NCI-H2227 treated with DMSO at 0.1 percent for 48 hours (cell line): ENCODE measurements around the gene BCAS2.
"Not testable (repeated sequence)": the region's sequence is repeated elsewhere in the genome, so short reads cannot be mapped to it uniquely, and the experiment has no call there.

Experiments
- DNase-seq: peaks from one replicate; lab custom pipeline; 2025; lab: John Stamatoyannopoulos, UW

BCAS2 gene

DNA sequence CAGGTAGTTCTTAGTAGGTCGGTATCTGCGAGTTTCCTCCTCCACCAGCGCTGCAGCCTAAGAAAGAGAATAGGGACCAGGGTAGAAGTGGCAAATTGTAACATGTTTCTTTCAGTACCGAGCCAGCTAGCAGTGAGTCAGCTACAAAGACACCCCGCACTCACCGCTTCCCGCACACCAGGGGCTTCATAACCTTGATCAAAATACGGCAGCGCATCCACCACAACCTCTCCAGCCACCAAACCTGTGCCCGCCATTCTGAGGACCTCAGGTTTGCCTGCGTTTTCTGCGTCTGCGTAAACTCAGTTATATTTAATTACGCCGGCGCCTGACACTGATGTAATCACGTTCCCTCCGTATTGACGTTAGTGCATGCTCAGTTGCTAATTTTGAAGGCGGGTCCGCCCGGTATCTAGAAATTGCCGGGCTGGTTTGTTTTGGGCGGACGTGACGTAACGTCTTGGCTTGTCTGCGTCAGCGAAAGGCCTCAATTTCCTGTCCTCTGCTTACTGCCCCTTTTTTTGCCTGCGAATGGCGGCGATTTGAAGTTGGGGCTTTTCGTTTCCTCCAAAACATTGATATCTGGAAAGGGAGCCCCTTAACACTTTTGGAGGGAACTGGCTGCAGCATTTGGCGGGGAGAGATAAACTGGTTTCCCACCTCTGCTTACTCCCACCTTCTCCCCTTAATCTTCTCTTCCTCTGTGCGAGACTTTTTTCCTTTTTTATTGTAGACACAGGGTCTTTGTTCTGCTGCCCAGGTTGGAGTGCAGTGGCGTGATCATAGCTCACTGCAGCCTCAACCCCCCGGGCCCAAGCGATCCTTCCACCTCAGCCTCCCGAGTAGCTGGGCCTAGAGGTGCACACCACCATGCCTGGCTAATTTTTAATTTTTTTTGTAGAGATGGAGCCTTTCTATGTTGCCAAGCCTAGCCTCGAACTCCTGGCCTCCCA, at the start of gene BCAS2:
Gene BCAS2 (minus strand): TSS at position 281 of the 953 bp plus-strand sequence. CDS start 24 bp downstream, at position 257.
- peak; percentile 98 for DNase-seq

DNA sequence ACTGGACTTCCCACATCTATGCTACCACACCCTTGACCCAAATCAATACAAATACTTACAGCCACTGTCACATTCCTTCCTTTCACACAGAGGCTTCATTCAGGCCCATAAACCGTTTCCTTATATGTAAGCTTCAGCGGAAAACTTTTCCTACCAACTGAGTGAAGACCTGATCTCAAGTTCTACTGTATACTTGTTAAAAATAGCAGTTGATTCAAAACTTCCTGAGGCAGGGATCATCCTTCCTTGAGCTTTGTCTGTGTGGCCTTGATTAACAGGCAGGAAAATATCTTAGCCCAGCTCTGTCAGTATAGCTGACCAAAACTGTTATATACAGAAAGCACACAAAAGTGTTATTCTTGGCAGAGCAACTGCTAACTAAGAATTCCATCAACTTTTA, 45.7 kb upstream of the BCAS2 start:
- no peak for DNase-seq

DNA sequence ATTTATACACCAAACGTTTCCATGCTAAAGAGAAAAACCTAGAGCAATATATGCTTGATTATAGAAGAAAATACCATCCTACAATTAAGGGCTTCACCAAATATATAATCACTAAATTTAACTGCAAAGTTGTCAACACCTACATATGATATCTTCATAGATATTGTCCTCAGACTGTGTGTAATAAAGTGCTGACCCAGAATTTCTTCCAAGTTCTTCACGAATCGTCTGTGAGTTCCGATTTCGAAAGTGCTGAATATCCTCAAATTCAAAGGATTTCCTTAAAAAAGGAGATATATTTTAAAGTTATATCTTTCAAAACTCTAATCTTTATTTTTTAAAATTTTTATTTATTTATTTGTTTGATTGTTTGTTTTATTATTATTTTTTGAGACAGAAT, 41.9 kb upstream of the BCAS2 start:
- DNase-seq, result no peak

DNA sequence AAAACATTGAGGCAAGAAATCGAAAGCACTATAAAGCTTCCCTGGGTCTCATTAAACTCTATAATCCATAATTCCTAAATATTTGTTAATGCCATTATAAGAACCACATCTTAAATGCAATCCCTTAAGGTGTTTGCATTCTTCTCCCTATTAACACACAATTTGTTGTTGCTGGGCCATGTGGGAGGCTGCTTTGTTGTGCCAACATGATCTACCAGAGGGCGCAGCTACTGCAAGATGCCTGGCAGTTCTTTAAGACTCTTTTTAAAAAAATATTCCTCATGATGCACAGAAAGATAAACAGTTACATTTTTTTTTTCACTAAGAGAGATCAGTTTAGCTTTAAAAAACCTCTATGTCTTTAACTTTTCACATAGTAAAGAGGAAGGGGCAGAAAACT, 39.0 kb upstream of the BCAS2 start:
- DNase-seq, result no peak

DNA sequence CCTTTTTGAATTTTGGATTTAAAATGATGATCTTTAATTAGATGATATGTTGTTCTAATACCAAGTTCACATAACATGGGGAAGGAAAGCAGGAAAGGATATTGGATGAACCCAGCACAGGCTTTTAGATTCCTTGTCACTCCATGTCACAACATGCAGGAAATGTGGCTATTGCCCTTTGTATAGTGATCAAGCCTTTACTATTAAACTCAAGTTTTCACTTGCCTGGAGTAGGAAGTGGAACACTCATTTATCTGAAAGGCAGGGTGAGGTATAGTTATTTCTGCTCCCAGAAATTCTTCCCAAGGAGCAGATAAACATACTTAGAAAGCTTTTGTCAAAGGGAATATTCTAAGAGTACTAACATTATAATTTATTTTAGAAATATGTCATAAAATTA, 37.2 kb upstream of the BCAS2 start:
- DNase-seq, result no peak

DNA sequence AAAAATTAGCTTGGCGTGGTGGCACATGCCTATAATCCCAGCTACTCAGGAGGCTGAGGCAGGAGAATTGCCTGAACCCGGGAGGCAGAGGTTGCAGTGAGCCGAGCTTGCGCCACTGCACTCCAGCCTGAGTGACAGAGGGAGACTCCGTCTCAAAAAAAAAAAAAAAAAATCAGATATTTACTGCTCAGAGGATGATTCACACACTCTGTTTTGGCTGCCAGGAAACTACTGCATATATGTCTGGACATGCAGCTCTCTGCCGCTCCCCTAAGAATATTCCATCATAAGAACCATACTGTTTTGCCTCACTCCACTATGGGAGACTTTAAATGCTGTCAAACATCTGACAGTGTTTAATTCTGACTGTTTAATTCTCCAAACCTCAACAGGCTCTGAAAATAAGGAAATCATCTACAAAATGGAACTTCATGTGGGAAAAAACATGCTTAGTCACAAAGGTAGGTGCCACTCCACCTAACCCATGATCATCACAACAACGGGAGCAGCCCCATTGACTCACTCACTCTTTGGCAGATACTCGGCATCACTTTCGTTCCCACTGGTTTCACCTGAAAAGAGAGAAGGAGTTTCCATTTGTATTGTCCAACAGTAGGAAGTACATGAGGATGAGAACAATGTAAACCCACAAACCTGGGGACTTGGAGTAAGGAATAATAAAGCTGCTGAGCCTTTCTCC, 29.3 kb upstream of the BCAS2 start:
- DNase-seq, result no peak

DNA sequence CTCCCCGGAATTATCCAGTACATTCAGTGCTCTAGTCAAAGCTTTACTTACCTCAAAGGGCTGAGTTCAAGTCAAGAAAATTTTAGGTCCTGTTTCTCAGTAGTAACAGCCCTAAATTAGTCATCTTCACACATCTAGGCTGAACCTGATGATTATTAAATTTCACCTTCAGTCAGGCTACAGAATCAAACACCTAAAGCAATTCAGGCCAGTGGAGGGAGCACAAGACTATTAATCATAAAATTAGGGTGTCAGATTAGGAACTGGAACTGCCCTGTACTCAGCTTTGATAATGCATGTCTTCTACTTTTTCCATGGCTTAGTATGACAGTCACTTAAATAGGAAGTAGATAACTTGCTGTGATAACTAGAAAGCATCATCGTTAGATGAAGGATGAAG, 28.4 kb upstream of the BCAS2 start:
- no peak for DNase-seq

DNA sequence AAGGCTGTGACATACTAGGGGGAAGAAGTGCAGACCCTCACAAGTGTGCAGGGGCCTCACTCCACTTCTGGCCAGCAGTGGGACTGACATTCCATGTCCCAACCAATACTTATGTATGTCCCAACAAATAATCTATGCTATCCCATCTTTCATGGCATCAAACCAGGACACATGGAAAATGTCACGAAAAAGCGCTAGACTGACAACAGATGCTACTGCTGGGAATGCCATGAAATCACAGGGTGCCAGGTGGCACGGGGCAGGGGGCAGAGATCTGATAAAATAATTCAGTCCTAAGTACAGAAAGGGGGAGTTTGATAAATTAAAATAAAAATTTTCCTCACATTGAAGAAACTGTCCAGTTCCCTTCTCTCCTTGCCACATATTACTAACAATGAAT, 27.6 kb upstream of the BCAS2 start:
- no peak for DNase-seq

DNA sequence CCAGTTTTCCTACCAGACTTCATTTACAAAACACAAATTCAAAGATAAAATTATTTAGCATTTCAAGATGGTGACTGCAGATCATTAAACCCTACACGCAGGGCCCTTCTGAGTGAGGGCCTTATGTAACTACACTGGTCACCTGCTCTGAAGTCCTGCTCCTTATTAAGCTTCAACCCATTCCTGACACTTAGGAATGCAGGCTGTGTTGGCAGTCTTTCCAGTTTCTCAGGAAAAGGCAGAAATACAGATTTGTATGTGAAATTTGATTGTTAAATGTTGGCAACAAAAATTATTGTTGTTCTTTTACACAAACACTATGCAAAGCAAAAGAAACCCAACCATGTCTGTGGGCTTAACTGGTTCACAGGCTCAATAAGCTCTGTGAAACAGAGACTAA, 25.8 kb upstream of the BCAS2 start:
- DNase-seq, result no peak

DNA sequence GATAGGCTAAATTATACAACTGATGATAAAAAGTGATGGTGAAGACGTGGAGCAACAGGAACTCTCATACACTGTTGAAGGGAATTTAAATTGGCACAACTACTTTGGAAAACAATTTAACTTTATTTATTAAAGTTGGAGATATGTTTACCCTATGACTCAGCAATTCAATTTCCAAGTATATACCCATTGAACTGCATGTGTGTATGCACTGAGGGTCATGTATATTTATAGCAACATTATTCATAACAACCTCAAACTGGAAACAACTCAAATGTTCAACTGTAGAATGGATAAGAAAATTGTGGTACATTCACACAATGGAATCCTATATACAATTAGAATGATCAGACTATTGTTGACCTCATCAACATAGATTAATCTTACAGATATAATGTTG, 16.5 kb upstream of the BCAS2 start:
- no peak for DNase-seq

DNA sequence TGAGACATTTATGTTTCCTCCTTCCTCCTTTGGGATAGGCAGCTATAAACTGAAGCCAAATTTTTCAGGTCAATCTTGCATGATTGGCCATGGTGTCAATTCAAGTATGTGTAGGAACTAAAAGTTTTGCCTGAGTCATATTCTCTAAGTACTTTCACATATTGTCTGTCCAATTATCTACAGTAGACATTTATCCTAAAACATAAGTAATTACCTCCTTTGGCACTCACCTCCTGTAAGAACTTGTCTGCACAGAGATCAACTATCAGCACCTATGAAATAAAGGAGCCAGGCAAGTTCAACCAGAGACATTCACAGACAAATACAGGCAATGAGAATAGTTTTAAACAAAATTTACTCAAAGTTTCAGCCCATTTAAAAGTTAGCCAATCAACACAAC, 14.2 kb upstream of the BCAS2 start:
- no peak for DNase-seq

DNA sequence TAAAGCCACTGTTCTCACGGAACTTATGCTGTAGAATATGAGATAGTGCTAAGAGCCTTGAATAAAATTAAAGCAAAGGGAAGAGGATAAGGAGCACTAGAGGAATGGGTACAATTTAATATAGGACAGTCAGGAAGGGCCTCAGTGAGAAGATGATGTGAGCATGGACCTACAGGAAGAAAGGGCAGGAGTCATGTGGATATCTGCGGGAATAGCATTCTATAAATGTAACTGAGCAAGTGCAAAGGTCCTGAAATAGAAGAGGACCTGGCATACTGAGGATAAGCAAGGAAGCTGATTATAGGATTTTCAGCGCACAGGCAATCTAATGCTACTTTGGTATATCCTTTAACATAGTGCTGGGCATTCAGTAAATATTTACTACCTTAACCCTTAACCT, 12.6 kb upstream of the BCAS2 start:
- DNase-seq, result no peak

DNA sequence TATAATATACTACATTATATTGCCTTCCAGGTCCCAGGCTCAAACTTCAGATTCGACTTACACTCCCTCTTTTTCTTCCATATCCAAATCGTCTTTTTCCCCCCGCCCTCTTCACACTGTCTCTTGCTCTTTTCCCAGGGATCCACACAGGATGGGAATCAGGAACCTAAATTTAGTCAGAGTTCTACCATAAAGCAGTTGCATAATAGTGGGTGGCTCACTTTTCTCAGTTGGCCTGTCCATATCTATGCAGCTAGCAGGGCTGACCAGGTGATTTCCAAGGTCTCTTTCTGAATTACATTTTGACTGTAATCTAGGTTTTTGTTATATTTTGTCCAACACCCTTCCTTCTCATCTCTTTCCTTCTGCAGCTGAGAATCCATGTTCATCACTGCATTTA, 7.7 kb upstream of the BCAS2 start:
- DNase-seq, result no peak

DNA sequence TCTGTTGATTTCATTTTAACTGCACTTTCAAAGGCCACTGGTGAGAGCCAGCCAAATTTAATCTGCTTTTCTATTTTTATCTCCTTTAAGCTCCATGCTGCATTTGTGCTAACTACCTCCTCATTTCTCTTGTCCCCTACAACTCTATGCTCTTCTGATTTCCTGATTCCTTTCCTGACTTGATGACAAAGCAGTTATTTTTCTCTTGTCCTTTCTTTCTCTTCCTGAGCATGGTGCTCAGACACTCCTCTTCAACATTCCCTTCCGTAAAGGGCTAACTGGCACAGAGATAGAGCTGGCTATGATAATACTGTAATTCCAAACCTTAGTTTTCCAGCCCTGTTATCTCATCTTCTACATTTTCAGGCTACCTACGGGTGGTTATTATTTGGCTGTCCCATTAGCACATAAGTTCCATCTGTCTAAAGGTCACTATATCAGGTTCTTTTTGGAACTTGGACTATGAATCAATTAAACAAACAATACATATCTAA, 6.8 kb upstream of the BCAS2 start:
- no peak for DNase-seq

DNA sequence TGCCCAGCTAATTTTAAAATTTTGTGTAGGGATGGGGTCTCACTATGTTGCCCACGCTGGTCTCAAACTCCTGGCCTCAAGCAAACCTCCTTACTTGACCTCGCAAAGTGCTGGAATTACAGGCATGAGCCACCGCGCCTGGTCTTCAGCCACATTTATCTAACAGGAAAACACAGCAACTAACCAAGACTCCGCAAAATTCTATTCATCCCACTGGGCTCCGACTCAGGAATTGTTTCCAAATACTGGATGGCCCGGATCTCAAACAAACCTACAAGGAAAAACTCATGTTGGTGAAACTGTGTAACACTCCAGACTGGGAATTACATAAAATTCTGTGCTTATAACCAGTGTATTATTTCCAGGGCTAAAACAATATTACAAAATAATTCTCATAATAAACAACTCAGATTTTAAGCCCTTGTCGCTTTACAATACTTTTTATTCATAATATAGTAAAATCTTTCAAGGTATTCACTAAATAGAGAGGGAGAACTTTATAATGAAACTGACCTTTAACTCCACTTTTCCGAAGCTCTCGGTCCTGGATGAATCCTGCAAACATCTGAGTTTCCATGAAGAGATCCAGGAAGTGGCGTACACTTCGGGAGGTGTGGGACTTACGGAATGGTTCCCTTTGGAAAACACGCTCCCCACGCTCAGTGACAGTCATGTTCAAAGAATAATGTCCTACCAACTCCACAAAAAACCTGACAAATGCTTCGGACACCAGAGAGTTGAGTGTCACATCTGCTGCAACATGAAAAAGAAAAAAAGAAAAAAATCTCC, 6.0 kb upstream of the BCAS2 start:
- no peak for DNase-seq

DNA sequence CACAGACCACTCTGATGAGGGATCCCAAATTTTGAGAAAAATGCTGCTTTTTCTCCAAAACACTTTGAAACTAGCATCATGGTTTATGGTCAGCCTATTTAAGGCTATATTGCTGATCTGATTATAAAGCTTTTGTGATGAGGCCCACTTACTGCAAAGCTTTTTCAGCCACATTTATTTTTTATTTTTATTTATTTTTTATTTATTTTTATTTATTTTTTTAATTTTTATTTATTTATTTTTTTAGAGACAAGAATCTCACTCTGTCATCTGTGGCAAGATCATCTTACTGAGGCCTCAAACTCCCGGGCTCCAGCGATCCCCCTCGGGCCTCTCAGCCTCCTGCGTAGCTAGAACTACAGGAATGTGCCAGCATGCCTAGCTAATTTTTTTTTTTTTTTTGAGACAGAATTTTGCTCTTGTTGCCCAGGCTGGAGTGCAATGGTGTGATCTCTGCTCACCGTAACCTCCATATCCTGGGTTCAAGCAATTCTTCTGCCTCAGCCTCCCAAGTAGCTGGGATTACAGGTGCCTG, 5.2 kb upstream of the BCAS2 start:
- no peak for DNase-seq

DNA sequence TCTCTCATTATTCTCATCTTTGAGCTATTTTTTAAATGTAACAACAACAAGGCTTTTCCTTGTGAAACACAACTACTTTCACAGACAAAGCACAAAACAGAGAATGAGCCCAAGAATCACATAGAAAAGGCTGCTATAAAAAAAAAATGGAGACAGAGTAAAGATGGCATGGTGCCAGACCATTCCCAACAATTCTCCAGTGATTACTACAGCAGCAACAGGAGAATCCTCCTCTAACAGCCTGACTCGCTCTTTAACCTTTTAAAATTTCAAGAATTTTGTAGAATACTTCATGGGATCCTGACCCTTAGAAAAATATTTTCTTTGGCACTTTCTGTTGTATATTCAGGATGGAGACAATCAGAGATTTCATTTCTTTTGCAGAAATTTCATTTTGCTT, 3.8 kb upstream of the BCAS2 start:
- DNase-seq, result no peak

DNA sequence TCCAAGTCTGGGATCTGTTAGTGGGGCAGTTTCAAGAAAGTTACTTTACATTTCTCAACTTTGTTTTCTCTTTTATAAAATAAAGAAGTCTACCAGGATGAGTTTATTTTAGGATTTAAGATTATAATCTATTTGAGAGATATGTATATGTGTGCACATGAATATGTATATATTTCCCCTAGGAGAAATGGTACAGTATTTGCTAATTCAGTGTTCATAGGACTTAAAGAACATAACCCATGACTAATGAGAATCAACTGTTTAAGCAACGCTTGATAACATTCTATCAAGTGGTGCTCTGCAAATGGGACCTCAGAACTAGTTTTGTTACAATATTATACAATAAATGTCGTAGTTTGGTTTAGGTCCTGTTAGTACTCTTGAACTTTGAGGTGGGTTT, 7.0 kb downstream of the BCAS2 start:
- no peak for DNase-seq

DNA sequence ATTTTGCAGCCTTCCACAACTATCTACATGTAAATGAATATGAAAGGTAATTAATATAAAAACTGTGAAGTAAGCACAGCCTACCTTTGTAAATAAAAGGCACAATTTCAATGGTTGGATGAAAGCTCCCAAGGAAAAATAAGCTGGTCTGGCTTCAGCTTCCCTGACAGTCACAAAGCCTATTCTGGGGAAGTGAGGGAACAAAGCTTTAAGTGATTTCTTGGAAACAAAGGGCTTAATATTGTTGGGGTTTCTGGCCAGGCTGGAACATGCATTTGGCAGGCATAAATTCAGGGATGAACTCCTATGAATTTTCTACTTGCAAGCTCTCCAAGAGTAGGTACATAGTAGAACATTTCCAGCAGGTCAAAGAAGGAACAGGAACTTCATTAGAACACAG, 17.3 kb downstream of the BCAS2 start:
- no peak for DNase-seq

DNA sequence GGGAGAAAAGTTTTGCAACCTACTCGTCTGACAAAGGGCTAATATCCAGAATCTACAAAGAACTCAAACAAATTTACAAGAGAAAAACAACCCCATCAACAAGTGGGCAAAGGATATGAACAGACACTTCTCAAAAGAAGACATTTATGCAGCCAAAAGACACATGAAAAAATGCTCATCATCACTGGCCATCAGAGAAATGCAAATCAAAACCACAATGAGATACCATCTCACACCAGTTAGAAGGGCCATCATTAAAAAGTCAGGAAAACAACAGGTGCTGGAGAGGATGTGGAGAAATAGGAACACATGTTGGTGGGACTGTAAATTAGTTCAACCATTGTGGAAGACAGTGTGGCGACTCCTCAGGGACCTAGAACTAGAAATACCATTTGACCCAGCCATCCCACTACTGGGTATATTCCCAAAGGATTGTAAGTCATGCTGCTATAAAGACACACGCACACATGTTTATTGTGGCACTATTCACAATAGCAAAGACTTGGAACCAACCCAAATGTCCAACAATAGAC, 18.4 kb downstream of the BCAS2 start:
- not testable (repeated sequence) for DNase-seq

DNA sequence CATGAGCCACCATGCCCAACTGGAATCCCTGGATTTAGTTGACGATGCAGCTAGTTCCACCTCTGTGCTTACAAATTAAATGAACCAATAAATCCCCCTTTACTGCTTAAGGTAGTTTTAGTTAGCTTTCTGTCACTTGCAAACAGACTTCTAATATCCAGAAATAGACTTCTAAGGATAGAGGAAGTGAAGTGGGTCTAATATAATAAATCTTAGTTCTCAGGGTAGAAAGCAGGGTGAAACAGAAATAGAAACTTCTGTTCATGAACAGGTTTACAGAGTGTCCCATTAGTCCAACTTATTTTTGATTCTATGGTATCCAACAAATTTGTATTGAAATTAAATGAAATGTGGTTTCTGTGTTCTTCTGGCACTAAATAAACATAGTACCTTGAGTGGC, 20.1 kb downstream of the BCAS2 start:
- no peak for DNase-seq

DNA sequence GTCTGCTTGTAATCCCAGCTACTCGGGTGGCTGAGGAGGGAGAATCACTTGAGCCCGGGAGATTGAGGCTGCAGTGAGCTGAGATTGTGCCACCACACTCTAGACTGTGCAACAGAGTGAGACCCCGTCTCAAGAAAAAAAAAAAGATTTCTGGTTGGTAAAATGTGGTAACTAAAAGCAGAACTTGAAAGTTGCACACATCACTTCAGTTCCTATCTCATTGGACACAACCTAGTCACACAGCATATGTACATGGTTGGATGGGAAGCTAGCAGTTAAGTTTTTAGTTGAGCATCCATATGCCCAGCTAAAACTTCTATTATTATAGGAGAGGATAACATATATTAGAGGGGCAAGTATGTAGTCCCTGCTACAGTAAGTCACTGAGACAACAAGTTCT, 22.1 kb downstream of the BCAS2 start:
- no peak for DNase-seq
